K562 (cell line): ENCODE measurements around the gene PCDH9. TPM values are rescaled to one million over a fixed set of nuclear protein-coding genes. Genes with fewer than 3 reads are reported as not detected.

Source experiments
- ATAC-seq: fragments of 200-7000 bp; cut with Tn5 transposase; 3 replicates; pipeline ENCODE4 v1.9.1; 2020; ENCODE audit warnings: moderate library complexity
- BruUV-seq: library from RNA; stranded (reverse); fragments of 400-500 nt; replicated peaks from 2 replicates; lab custom pipeline; 2021; lab: Mats Ljungman, UMichigan
- CTCF ChIA-PET: fragments of 300-600 bp; formaldehyde crosslinking; extraction: SDS; loops from one replicate; lab custom pipeline; 2021; ENCODE audit warnings: low intra/inter-chr PET ratio; lab: Yijun Ruan, JAX
- POLR2A ChIA-PET: fragments of 300-600, 350-650 bp; sonication (Branson Sonifier 250); formaldehyde crosslinking; extraction: SDS; loops from one replicate; lab custom pipeline; 2021; ENCODE audit warnings: antibody characterized with exemption, inconsistent platforms; lab: Yijun Ruan, JAX
- DNase-seq, 4 experiments: peaks; one replicate each; pipeline versions ENCODE4 v3.0.0 to v3.0.0-alpha.2; 2011 to 2018; ENCODE audit warnings: low spot score in 3 of 4, mixed read lengths in 3 of 4; ENCODE audit errors: extremely low read depth in 1 of 4
- FAIRE-seq: peaks from 2 replicates; lab custom pipeline; 2011; peaks lifted over from hg19 to GRCh38; lab: Jason Lieb, UNC
- H2AFZ ChIP-seq: 2 replicates; pipeline ENCODE4 v1.6.0; 2011; ENCODE audit warnings: low read depth, low read length, control low read depth, inconsistent platforms
- H3K27ac ChIP-seq: fragments of 200-600 bp; 3 replicates; pipeline ENCODE4 v1.8.0; 2011; ENCODE audit warnings: low read depth, mild to moderate bottlenecking, control low read depth, inconsistent platforms, low read length, moderate library complexity, mixed read lengths; ENCODE audit errors: extremely low read depth
- H3K27me3 ChIP-seq, 2 experiments: fragments of 300-600 bp in 1 of 2; 2 replicates in 1 of 2; 3 replicates in 1 of 2; pipeline versions ENCODE4 v1.6.0 to v1.8.0; 2011; ENCODE audit warnings: inconsistent platforms in 2 of 2, low read length in 2 of 2, mild to moderate bottlenecking in 1 of 2, mixed read lengths in 1 of 2, moderate library complexity in 1 of 2; ENCODE audit not compliant: control insufficient read depth in 2 of 2, insufficient read depth in 2 of 2
- H3K36me3 ChIP-seq: fragments of 300-600 bp; 3 replicates; pipeline ENCODE4 v1.8.0; 2011; ENCODE audit warnings: mild to moderate bottlenecking, low read length, inconsistent platforms; ENCODE audit not compliant: control insufficient read depth, insufficient read depth
- H3K4me1 ChIP-seq, 2 experiments: fragments of 200-600 bp in 1 of 2; replicated peaks in 1 of 2; 2 replicates in 1 of 2; 3 replicates in 1 of 2; pipeline versions ENCODE4 v1.5.1 to v1.8.0; 2011; ENCODE audit warnings: inconsistent platforms in 2 of 2, low read length in 2 of 2, mild to moderate bottlenecking in 1 of 2, mixed read lengths in 1 of 2, moderate library complexity in 1 of 2; ENCODE audit not compliant: control insufficient read depth in 2 of 2, insufficient read depth in 2 of 2
- H3K4me2 ChIP-seq: 2 replicates; pipeline ENCODE4 v1.6.1; 2011; ENCODE audit warnings: low read length, control low read depth, inconsistent platforms, mixed read lengths; ENCODE audit not compliant: insufficient read depth
- H3K4me3 ChIP-seq: fragments of 200-600 bp; sonication (generic), shearing (Covaris generic); 2 replicates; pipeline ENCODE4 v1.5.1; 2016; ENCODE audit warnings: control low read depth, inconsistent platforms
- H3K79me2 ChIP-seq: fragments of 200-600 bp; 3 replicates; pipeline ENCODE4 v1.8.0; 2011; ENCODE audit warnings: low read length, inconsistent platforms; ENCODE audit not compliant: control insufficient read depth, insufficient read depth
- H3K9ac ChIP-seq, 2 experiments: 2 replicates each; pipeline versions ENCODE4 v1.6.0 to v1.6.1; 2011; ENCODE audit warnings: low read depth in 2 of 2, low read length in 2 of 2, control low read depth in 1 of 2, inconsistent platforms in 1 of 2, mild to moderate bottlenecking in 1 of 2, mixed read lengths in 1 of 2; ENCODE audit not compliant: insufficient read depth in 1 of 2
- H3K9me1 ChIP-seq: one replicate; pipeline ENCODE4 v1.6.0; 2011; ENCODE audit warnings: inconsistent platforms, mild to moderate bottlenecking, low read length, moderate library complexity; ENCODE audit not compliant: control insufficient read depth, insufficient read depth
- H3K9me3 ChIP-seq: replicated peaks from 2 replicates; pipeline ENCODE4 v1.5.1; 2011; ENCODE audit warnings: low read depth, low read length, inconsistent platforms; ENCODE audit not compliant: control insufficient read depth, insufficient read depth
- H4K20me1 ChIP-seq: replicated peaks from 2 replicates; pipeline ENCODE4 v1.6.1; 2011; ENCODE audit warnings: low read length, inconsistent platforms, mixed read lengths; ENCODE audit not compliant: control insufficient read depth, insufficient read depth
- CREM ChIP-seq: IDR thresholded peaks from 2 replicates; pipeline ENCODE4 v1.6.1; 2014; ENCODE audit warnings: antibody characterized with exemption, low read depth
- ETS2 ChIP-seq: IDR thresholded peaks from 2 replicates; pipeline ENCODE4 v1.6.1; 2016; ENCODE audit warnings: borderline replicate concordance, missing genetic modification characterization, mild to moderate bottlenecking, moderate library complexity, missing compliant biosample characterization; ENCODE audit not compliant: poor library complexity, severe bottlenecking
- KDM2B ChIP-seq: fragments of 250-450 bp; sonication (Bioruptor Pico); IDR thresholded peaks from 2 replicates; pipeline ENCODE4 v1.8.0; 2021; ENCODE audit warnings: mild to moderate bottlenecking, moderate library complexity
- KLF1 ChIP-seq: fragments of 450-650 bp; IDR thresholded peaks from 2 replicates; pipeline ENCODE4 v1.6.1; 2016; ENCODE audit warnings: missing genetic modification characterization, missing compliant biosample characterization
- MAFG ChIP-seq: fragments of 450-650 bp; conservative IDR thresholded peaks from 2 replicates; pipeline ENCODE4 v1.6.1; 2016; ENCODE audit warnings: missing genetic modification characterization, missing compliant biosample characterization
- NR1H2 ChIP-seq: sonication (generic); formaldehyde crosslinking; IDR thresholded peaks from 2 replicates; pipeline ENCODE4 v1.4.0; 2020; ENCODE audit warnings: mild to moderate bottlenecking, missing genetic modification reagents
- NR3C1 ChIP-seq: sonication (generic); formaldehyde crosslinking; IDR thresholded peaks from 2 replicates; pipeline ENCODE4 v1.8.1; 2022; ENCODE audit warnings: missing genetic modification reagents
- PML ChIP-seq: IDR thresholded peaks from 2 replicates; pipeline ENCODE4 v1.6.1; 2012; ENCODE audit warnings: low read length, inconsistent platforms
- POLR2AphosphoS2 ChIP-seq: IDR thresholded peaks from 2 replicates; pipeline ENCODE4 v1.6.1; 2012; ENCODE audit warnings: low read length, improper control_type of control experiment
- RBBP5 ChIP-seq: fragments of 200-600 bp; sonication (generic); IDR thresholded peaks from 2 replicates; pipeline ENCODE4 v1.6.1; 2012; ENCODE audit warnings: borderline replicate concordance, mild to moderate bottlenecking, low read length, control low read depth, inconsistent platforms; ENCODE audit not compliant: insufficient read depth, poor library complexity, severe bottlenecking
- THAP12 ChIP-seq: fragments of 250-450 bp; sonication (Bioruptor Pico); IDR thresholded peaks from 2 replicates; pipeline ENCODE4 v1.9.0; 2021; ENCODE audit warnings: mild to moderate bottlenecking, inconsistent platforms
- WHSC1 ChIP-seq: IDR thresholded peaks from one replicate; pipeline ENCODE4 v1.6.1; 2012; ENCODE audit warnings: low read length, control low read depth, inconsistent platforms
- ZNF217 ChIP-seq: sonication (generic); formaldehyde crosslinking; IDR thresholded peaks from 2 replicates; pipeline ENCODE4 v1.8.0; 2022; ENCODE audit warnings: mild to moderate bottlenecking, missing genetic modification reagents
- in situ Hi-C: fragments of 300-500 bp; cut with MboI; formaldehyde crosslinking; loops from 4 replicates; pipeline ENCODE4 v1.15.0; 2018; ENCODE audit warnings: inconsistent platforms, mixed read lengths
- intact Hi-C: fragments of 100-400 bp; cut with micrococcal nuclease; formaldehyde crosslinking; loops from 2 replicates; pipeline ENCODE4 v1.14.2; 2022
- polyA plus RNA-seq, 8 experiments: library from polyadenylated mRNA; depleted of rRNA in 4 of 8; stranded (reverse) in 5 of 8; unstranded in 3 of 8; fragments of >200 nt; fragmentation: Nextera tagmentation in 2 of 8; fragmentation: Illumina TruSeq in 1 of 8; extraction: Ambion mirVana in 2 of 8; extraction: Trizol in 1 of 8; gene quantifications; 2 replicates each; pipeline versions ENCODE4 v1.2.1 to v1.2.3, GENCODE V29; 2011 to 2014; ENCODE audit warnings: inconsistent platforms in 1 of 8, missing spikeins in 1 of 8
- total RNA-seq, 7 experiments: library from RNA; depleted of rRNA in 6 of 7; stranded (reverse); fragments of >200 nt in 6 of 7; fragmentation: Illumina TruSeq in 2 of 7; extraction: Trizol in 2 of 7; gene quantifications; 2 replicates each; pipeline versions ENCODE4 v1.2.1 to v1.2.3, GENCODE V29; 2011 to 2021; ENCODE audit warnings: low replicate concordance in 1 of 7
- TF ChIP-seq, protein P1 (sequence below): fragments of 200-400 bp; formaldehyde crosslinking; IDR thresholded peaks from 2 replicates; pipeline ENCODE4 v1.6.1; 2017; ENCODE audit warnings: mild to moderate bottlenecking, low read depth, low read length, moderate library complexity

The PCDH9 gene
- total and polyA plus RNA-seq, 9 of the 15 experiments (the other 6 are each of a cell fraction or from before 2014, with no cell fraction given): 1.1 to 6.7 (median 4.9) TPM

- POLR2A ChIA-PET: interaction anchor here (0.6 kb wide), 1 partner anchor 453 kb away, joined by 4 read pairs; no protein-coding TSS in a partner anchor
- no peaks in the 10 kb centered on the region for H3K36me3 ChIP-seq
Observed at GRCh38 chr13:66663711-66664110, 566.4 kb downstream of the PCDH9 start.

More at GRCh38 chr13:66663711-66664110, 566.4 kb downstream of the PCDH9 start:
- intact Hi-C loops: no loop called here
- ATAC-seq (no peak), FAIRE-seq (no peak), DNase-seq (no peak)
- in situ Hi-C loops: no loop called here
- Histone ChIP-seq H3K9ac (no peak overlapping the region), H3K9me3 (no peaks in the 10 kb centered on the region), H3K4me1 (no peaks in the 10 kb centered on the region), H4K20me1 (no peaks in the 10 kb centered on the region), H3K9me1 (no peaks in the 10 kb centered on the region), H3K27ac (no peak overlapping the region), H3K27me3 (no peaks in the 10 kb centered on the region), H3K4me2 (no peak overlapping the region), H3K79me2 (no peaks in the 10 kb centered on the region), H2AFZ (no peak overlapping the region), H3K4me3 (no peak overlapping the region)
- TF ChIP-seq, protein P1, sequence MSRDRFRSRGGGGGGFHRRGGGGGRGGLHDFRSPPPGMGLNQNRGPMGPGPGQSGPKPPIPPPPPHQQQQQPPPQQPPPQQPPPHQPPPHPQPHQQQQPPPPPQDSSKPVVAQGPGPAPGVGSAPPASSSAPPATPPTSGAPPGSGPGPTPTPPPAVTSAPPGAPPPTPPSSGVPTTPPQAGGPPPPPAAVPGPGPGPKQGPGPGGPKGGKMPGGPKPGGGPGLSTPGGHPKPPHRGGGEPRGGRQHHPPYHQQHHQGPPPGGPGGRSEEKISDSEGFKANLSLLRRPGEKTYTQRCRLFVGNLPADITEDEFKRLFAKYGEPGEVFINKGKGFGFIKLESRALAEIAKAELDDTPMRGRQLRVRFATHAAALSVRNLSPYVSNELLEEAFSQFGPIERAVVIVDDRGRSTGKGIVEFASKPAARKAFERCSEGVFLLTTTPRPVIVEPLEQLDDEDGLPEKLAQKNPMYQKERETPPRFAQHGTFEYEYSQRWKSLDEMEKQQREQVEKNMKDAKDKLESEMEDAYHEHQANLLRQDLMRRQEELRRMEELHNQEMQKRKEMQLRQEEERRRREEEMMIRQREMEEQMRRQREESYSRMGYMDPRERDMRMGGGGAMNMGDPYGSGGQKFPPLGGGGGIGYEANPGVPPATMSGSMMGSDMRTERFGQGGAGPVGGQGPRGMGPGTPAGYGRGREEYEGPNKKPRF: no peak
- TF ChIP-seq CREM: no peak
- TF ChIP-seq PML: no peak
- no peak for TF ChIP-seq THAP12
- no peak for TF ChIP-seq NR1H2 (CRISPR knock-in tag)
- no peak for TF ChIP-seq NR3C1 (CRISPR knock-in tag)
- no peak for TF ChIP-seq KDM2B (CRISPR knock-in tag)
- no peak for TF ChIP-seq WHSC1
- no peak for TF ChIP-seq ZNF217
- TF ChIP-seq POLR2AphosphoS2: no peak
- no peak for TF ChIP-seq ETS2 (tag)
- TF ChIP-seq KLF1 (tag): no peak
- no peak for TF ChIP-seq RBBP5
- TF ChIP-seq MAFG: no peak
- BruUV-seq: no TSS peak
- CTCF ChIA-PET: no interaction called here
